ENCODE results near the gene EXOC3L4. TPM values are rescaled to one million over a fixed set of nuclear protein-coding genes. Genes with fewer than 3 reads are reported as not detected.

EXOC3L4 gene
- total RNA-seq, 4 donors from 2014 or later: 0.22 to 0.68 TPM; not detected in 2

DNA sequence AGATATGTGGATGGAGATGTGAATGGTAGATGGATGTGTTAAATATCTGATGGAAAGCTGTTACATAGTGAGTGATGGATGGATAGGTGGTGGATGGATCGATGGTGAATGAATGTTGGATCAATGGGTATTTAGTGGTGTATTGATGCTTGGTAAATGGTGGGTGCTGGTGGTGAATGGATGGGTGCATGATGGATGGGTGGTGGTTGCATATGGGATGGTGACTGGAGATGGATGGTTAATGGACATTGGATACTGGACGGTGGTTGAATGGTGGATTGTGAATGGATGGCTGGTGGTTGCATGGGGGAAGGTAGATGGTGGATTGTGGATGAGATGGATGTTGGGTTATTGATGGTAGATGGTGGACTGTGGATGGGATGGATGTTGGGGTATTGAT, 12.6 kb upstream of the EXOC3L4 start:
- TF ChIP-seq, protein P1, sequence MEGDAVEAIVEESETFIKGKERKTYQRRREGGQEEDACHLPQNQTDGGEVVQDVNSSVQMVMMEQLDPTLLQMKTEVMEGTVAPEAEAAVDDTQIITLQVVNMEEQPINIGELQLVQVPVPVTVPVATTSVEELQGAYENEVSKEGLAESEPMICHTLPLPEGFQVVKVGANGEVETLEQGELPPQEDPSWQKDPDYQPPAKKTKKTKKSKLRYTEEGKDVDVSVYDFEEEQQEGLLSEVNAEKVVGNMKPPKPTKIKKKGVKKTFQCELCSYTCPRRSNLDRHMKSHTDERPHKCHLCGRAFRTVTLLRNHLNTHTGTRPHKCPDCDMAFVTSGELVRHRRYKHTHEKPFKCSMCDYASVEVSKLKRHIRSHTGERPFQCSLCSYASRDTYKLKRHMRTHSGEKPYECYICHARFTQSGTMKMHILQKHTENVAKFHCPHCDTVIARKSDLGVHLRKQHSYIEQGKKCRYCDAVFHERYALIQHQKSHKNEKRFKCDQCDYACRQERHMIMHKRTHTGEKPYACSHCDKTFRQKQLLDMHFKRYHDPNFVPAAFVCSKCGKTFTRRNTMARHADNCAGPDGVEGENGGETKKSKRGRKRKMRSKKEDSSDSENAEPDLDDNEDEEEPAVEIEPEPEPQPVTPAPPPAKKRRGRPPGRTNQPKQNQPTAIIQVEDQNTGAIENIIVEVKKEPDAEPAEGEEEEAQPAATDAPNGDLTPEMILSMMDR (IDR thresholded peaks at IDR 0.05; ENCODE audit: low read depth): no peak

DNA sequence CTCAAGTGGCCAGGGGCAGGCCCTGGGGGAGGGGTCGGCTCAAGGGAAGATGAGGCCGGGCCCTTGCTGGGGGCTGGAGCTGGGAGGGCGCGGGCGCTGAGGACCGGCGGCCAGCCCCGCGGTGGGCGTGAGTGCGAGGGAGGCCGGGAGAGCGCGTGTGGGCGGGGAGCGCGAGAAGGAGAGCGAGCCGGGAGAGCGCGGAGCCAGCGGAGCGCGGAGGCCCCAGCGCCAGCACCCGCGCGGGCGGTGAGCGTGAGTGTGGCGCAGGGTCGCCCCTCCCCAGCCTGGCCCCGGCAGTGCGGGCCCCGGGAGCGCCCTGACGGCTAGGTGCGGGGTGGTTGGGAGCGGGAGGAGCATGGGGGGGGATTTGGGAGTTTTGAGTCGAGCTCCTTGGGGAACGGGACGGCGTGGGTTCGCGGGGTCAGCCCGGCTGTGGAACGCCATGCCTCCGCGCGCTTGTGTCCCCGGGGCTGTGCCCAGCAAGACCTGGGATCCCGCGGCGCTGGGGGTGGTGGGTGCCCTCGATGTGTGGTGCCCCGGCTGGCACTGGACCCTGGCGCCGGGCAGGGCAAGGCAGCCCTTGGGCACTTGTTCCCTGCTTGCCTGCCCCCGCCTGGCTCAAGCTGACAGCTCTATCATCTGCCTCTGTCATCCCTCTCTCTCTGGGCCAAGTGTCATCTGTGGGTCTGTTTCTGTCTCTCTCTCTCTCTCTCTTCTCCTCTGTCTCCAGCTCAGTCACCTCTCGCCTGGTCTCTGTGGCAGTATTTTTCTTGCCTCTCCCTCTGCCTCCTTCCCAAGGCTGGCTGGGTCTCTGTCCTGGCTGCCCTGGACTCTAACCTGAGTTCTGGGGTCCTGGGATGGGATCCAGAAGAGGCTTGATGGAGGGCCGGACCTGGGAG, 10.3 kb upstream of the EXOC3L4 start, which contains the start of gene LBHD2:
Gene LBHD2, plus strand, starts transcription at position 190 of the 899 bp plus-strand sequence. CDS start 1,803 bp downstream, outside the sequence.
- TF ChIP-seq, protein P1 (IDR thresholded peaks at IDR 0.05; ENCODE audit: low read depth): no peak

DNA sequence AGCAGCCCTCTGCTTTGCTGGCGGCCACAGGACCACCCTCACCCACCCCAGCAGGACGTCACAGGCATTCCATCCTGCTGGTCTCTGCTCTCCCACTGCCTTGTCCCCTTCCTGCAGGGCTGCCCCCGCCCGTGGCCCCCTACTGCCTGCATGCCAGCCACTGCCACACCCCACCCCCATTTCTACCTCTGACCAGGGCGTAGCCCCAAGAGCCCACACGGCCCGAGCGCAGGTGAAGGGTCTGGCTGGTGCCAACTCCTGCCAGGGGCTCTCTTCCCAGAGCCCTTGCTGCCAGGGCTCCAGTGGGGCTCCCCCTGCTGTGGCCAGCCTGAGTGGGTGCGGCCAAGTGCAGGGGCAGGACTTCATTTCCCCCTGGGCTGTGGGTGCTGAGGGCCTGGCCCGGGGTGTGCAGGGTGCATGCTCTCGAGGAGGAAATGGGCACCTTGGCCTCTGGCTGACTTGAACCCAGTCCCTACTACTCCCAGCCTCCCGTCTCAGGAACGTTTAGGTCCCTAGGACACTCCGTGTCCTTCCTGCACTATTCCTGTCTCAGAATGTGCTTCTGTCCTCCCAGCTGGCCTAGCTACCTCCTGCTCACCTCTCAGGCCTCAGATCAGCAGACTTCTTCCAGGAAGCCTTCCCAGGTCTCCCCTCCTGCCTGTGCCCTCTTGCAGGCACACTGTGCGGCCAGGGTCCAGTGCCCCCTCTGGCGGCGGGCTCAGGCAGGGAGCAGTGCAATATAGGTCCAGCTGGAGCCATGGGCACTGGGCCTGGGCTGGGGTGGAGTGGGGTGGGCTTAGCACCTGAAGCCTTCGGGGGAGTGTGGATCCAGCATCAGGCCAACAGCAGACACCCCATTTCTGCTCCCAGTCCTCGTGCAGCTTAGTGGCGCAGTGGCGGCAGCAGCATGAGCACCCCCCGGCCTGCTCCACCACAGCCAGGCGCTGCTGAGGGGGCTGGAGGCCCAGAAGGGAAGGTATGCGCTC, 9.1 kb upstream of the EXOC3L4 start:
- TF ChIP-seq, protein P1 (IDR thresholded peaks at IDR 0.05; ENCODE audit: low read depth): no peak

DNA sequence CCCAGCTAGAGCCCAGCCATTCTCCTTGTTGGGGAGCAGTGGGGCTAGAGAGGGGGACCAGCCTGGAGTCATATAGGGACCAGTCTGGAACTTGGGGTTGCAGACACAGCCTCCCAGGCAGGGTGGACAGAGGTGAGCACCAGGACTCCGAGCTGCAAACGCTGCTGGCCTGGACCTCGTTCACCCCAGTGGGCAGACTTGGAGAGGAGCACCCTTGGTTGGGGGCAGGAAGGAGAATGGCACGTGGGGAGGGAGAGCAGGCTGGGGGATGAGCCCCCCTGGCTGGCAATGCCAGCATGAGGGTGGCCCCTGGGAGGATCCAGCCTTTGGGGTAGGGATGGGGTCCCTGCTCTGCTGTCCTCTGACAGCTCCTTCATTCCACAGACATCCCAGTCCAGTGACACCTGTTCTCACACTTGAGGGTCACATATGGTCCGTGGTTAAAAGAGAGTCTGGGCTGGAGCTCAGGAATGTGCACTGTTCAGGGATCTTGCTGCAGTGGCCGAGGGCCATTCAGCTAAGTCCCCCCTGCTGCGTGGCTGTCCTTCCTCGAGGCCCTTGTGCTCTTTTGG, 7.7 kb upstream of the EXOC3L4 start:
- TF ChIP-seq, protein P1 (IDR thresholded peaks at IDR 0.05; ENCODE audit: low read depth): no peak

DNA sequence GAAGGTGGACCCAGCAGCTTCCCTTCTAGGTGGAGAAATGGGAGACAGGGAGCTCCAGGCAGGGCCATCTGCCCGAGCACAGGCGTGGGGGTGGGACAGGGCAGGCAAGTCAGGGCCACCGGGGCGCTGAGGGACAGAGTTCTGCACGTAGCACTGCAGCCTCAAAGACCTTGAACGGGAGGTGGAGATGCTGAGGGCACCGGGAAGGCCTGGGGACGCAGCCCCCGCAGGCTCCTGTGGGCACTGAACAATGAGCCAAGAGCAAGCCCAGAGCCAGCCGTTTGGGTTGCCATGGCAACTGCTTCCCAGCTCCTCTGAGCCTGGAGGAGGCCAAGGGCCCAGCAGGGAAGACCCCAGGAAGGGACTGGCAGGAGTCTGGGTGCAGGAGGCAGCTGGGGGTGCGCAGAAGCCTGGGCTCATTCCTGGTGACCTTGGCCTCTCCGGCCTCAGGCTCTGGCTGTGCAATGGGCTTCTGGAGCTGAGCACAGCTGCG, 7.1 kb upstream of the EXOC3L4 start:
- TF ChIP-seq, protein P1 (IDR thresholded peaks at IDR 0.05; ENCODE audit: low read depth): no peak

DNA sequence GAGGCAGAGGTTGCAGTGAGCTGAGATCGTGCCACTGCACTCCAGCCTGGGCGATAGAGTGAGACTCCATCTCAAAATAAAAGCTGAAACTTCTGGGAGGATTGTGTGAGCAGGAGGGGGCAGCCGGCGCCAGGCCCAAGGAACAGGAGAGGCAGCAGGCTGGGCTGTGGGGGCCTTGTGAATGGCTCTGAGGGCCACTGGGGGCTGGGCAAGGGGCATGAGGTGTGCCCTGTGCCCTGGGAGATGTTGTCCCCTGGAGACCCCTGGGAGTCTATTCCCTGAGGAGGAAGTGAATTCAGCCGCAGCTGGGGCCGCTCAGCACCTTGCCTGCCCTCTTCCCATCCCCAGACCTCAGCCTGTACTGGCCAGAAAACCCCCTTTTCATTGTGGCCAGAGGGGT, 5.6 kb upstream of the EXOC3L4 start:
- TF ChIP-seq, protein P1 (IDR thresholded peaks at IDR 0.05; ENCODE audit: low read depth): no peak
